Trophoblast cell (in vitro differentiated cells and primary cell): ENCODE results near the gene RUVBL2.
A peak's percentile ranks its signal among the peaks of the same experiment; 100 is the strongest.
"Not testable (repeated sequence)": the region's sequence is repeated elsewhere in the genome, so short reads cannot be mapped to it uniquely, and the experiment has no call there.

Experiments used
- DNase-seq, 2 donors: peaks; one replicate each; pipeline ENCODE4 v3.0.0-alpha.2; 2016
- H2AFZ ChIP-seq: 2 replicates; pipeline ENCODE4 v1.6.1; 2013; ENCODE audit warnings: low read length, moderate library complexity, mild to moderate bottlenecking; ENCODE audit not compliant: insufficient read depth, poor library complexity
- H2AK5ac ChIP-seq: 2 replicates; pipeline ENCODE4 v1.6.1; 2013; ENCODE audit warnings: mild to moderate bottlenecking, low read length
- H2BK120ac ChIP-seq: 2 replicates; pipeline ENCODE4 v1.6.1; 2013; ENCODE audit warnings: low read length, mild to moderate bottlenecking, moderate library complexity; ENCODE audit not compliant: insufficient read depth, poor library complexity
- H2BK12ac ChIP-seq: 2 replicates; pipeline ENCODE4 v1.6.1; 2013; ENCODE audit warnings: mild to moderate bottlenecking, low read length, moderate library complexity
- H2BK5ac ChIP-seq: 2 replicates; pipeline ENCODE4 v1.6.1; 2013; ENCODE audit warnings: low read length, low read depth, moderate library complexity, mild to moderate bottlenecking; ENCODE audit not compliant: poor library complexity
- H3K14ac ChIP-seq: 2 replicates; pipeline ENCODE4 v1.6.1; 2013; ENCODE audit warnings: mild to moderate bottlenecking, low read length
- H3K18ac ChIP-seq: 2 replicates; pipeline ENCODE4 v1.6.1; 2013; ENCODE audit warnings: mild to moderate bottlenecking, low read length
- H3K23ac ChIP-seq: 2 replicates; pipeline ENCODE4 v1.6.1; 2013; ENCODE audit warnings: low read length
- H3K27ac ChIP-seq: 2 replicates; pipeline ENCODE4 v1.5.1; 2013; ENCODE audit warnings: low read depth, mild to moderate bottlenecking, inconsistent platforms, low read length, moderate library complexity
- H3K27me3 ChIP-seq: 2 replicates; pipeline ENCODE4 v1.6.1; 2013; ENCODE audit warnings: inconsistent platforms, mild to moderate bottlenecking, low read length, moderate library complexity; ENCODE audit not compliant: insufficient read depth
- H3K36me3 ChIP-seq, 2 experiments: 1 replicate in 1 of 2; 2 replicates in 1 of 2; pipeline ENCODE4 v1.6.1; 2013; ENCODE audit warnings: low read length in 2 of 2, mild to moderate bottlenecking in 2 of 2, moderate library complexity in 1 of 2; ENCODE audit not compliant: insufficient read depth in 2 of 2, control insufficient read depth in 1 of 2
- H3K4ac ChIP-seq: 2 replicates; pipeline ENCODE4 v1.6.1; 2013; ENCODE audit warnings: low read depth, mild to moderate bottlenecking, low read length, moderate library complexity
- H3K4me1 ChIP-seq, 2 experiments: 1 replicate in 1 of 2; 2 replicates in 1 of 2; pipeline ENCODE4 v1.6.1; 2013; ENCODE audit warnings: low read length in 2 of 2, mild to moderate bottlenecking in 2 of 2, moderate library complexity in 1 of 2; ENCODE audit not compliant: insufficient read depth in 2 of 2, control insufficient read depth in 1 of 2
- H3K4me2 ChIP-seq: 2 replicates; pipeline ENCODE4 v1.6.1; 2013; ENCODE audit warnings: inconsistent platforms, mild to moderate bottlenecking, low read length, moderate library complexity
- H3K4me3 ChIP-seq: 2 replicates; pipeline ENCODE4 v1.5.1; 2013; ENCODE audit warnings: mild to moderate bottlenecking, low read depth, low read length, inconsistent platforms
- H3K79me1 ChIP-seq: one replicate; pipeline ENCODE4 v1.6.1; 2013; ENCODE audit warnings: low read length
- H3K79me2 ChIP-seq: 2 replicates; pipeline ENCODE4 v1.6.1; 2013; ENCODE audit warnings: low read length, mild to moderate bottlenecking; ENCODE audit not compliant: control insufficient read depth, insufficient read depth, poor library complexity
- H3K9ac ChIP-seq: 2 replicates; pipeline ENCODE4 v1.6.1; 2013; ENCODE audit warnings: mild to moderate bottlenecking, low read length
- H3K9me3 ChIP-seq: 2 replicates; pipeline ENCODE4 v1.6.1; 2013; ENCODE audit warnings: low read depth, mild to moderate bottlenecking, control low read depth, inconsistent platforms, low read length; ENCODE audit not compliant: insufficient read depth
- H4K12ac ChIP-seq: 2 replicates; pipeline ENCODE4 v1.6.1; 2013; ENCODE audit warnings: low read depth, mild to moderate bottlenecking, low read length, moderate library complexity
- H4K8ac ChIP-seq: 2 replicates; pipeline ENCODE4 v1.6.1; 2013; ENCODE audit warnings: low read depth, mild to moderate bottlenecking, low read length, moderate library complexity
- H4K91ac ChIP-seq: one replicate; pipeline ENCODE4 v1.6.1; 2013; ENCODE audit warnings: low read depth, mild to moderate bottlenecking, low read length, moderate library complexity
- WGBS: extraction: QIAGEN DNeasy Blood & Tissue Kit; methylation state at CpG from one replicate; pipeline ENCODE4 v1.1.7; 2013; ENCODE audit warnings: missing lambda C conversion rate; ENCODE audit not compliant: insufficient read length, insufficient coverage; ENCODE audit errors: extremely low coverage; 5-methylcytosine and 5-hydroxymethylcytosine counted together

RUVBL2 gene

GRCh38 chr19:49050376-49051033 is 56.8 kb downstream of the RUVBL2 start:
- WGBS, result no CpG with 5 or more reads among the region's 24 CpGs
- not testable (repeated sequence) for H3K23ac ChIP-seq, H3K4me2 ChIP-seq

GRCh38 chr19:49056101-49056901 is 62.6 kb downstream of the RUVBL2 start:
- WGBS, result no CpG with 5 or more reads among the region's 63 CpGs
- no peaks in the 10 kb centered on the region for H3K36me3 ChIP-seq
- peaks cover 5% of the 10 kb centered on the region for H3K27me3 ChIP-seq
- H3K4me3 ChIP-seq, result peak overlapping the region; percentile 53
- no peak overlapping the region for H4K12ac ChIP-seq
- no peak overlapping the region for H2BK12ac ChIP-seq
- peak overlapping the region; percentile 29 for H4K91ac ChIP-seq
- peaks cover 4% of the 10 kb centered on the region for H3K79me2 ChIP-seq
- H4K8ac ChIP-seq, result peak overlapping the region; percentile 46
- peaks cover 2 to 16% of the 10 kb centered on the region in 2 experiments for H3K4me1 ChIP-seq
- peak overlapping the region; percentile 31 for H3K4ac ChIP-seq
- peaks cover 16% of the 10 kb centered on the region for H3K79me1 ChIP-seq
- DNase-seq, result peak; percentile 17 to 58
- peaks cover 2% of the 10 kb centered on the region for H3K9me3 ChIP-seq
- H2AK5ac ChIP-seq, result no peak overlapping the region
- H2AFZ ChIP-seq, result peak overlapping the region; percentile 69
- H3K9ac ChIP-seq, result no peak overlapping the region
- H3K27ac ChIP-seq, result no peak overlapping the region
- peak overlapping the region; percentile 42 for H3K18ac ChIP-seq
- peak overlapping the region; percentile 75 for H3K4me2 ChIP-seq
- H3K23ac ChIP-seq, result no peak overlapping the region
- H2BK5ac ChIP-seq, result no peak overlapping the region
- H3K14ac ChIP-seq, result peak overlapping the region; percentile 11
- H2BK120ac ChIP-seq, result peak overlapping the region; percentile 26

More at GRCh38 chr19:49050376-49051033, 56.8 kb downstream of the RUVBL2 start:
- not testable (repeated sequence) for H3K79me1 ChIP-seq, H3K4me3 ChIP-seq, H3K79me2 ChIP-seq, H4K12ac ChIP-seq, H3K9me3 ChIP-seq, H3K4ac ChIP-seq, H3K36me3 ChIP-seq, H3K27ac ChIP-seq, H4K8ac ChIP-seq, H3K9ac ChIP-seq, H3K27me3 ChIP-seq, H3K4me1 ChIP-seq, DNase-seq, H2AFZ ChIP-seq, H2BK5ac ChIP-seq
- Histone ChIP-seq H3K14ac (peak overlapping the region; percentile 66), H2BK120ac (peak overlapping the region; percentile 31), H2AK5ac (peak overlapping the region; percentile 19), H4K91ac (peak overlapping the region; percentile 43), H3K18ac (peak overlapping the region; percentile 45), H2BK12ac (peak overlapping the region; percentile 71)

- Histone ChIP-seq H2AFZ (peak overlapping the region; percentile 4), H3K79me1 (peaks cover 16% of the 10 kb centered on the region), H4K91ac (peak overlapping the region; percentile 29), H3K4me1 (peaks cover 2 to 16% of the 10 kb centered on the region in 2 experiments), H4K8ac (peak overlapping the region; percentile 46), H3K4me2 (peak overlapping the region; percentile 75), H3K14ac (peak overlapping the region; percentile 11), H3K4me3 (peak overlapping the region; percentile 50)
- not testable (repeated sequence) for H3K23ac ChIP-seq, H3K18ac ChIP-seq, H3K36me3 ChIP-seq, H2BK120ac ChIP-seq, DNase-seq, H3K4ac ChIP-seq, H3K9me3 ChIP-seq, H3K79me2 ChIP-seq, H2AK5ac ChIP-seq, H3K27ac ChIP-seq, H2BK12ac ChIP-seq, H4K12ac ChIP-seq, H2BK5ac ChIP-seq, H3K27me3 ChIP-seq, H3K9ac ChIP-seq
- no CpG with 5 or more reads among the region's 34 CpGs for WGBS
Measured at GRCh38 chr19:49056902-49057596, 63.4 kb downstream of the RUVBL2 start.

DNA sequence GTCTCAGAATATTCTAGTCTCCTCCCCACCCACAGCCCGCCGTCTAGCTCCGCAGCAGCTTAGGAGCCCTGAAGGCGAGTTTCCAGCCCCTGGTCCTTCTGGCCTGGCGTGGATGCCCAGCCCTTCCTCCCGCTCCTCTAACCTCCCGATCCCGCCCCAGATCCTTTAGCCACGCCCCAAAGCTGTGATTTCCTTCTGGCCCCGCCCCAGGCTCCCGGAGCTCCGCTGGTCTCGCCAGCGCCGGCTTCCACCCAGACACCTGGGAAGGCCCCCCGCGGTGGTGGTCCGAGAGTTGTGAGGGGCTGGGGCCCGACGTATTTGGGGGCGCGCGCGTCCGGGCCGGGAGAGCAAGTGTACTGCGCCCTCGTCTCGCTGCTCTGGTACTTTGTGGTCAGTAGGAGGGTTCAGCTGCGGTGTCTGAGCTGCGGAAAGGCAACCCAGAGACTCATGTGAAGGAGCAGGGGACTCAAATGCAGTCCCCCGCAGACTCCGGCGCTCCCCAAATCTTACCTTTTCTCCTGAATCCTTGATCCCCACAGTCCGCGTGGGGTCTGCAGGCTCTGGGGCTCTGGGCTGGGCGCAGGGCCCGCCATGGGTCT is 64.0 kb downstream of the RUVBL2 start, which contains the start of gene CGB7:
TSS of gene CGB7 (minus strand) at position 114 of the 599 bp plus-strand sequence. CDS start 2,374 bp downstream, outside the sequence.
- WGBS, result no CpG with 5 or more reads among the region's 38 CpGs
- Histone ChIP-seq H2BK12ac (no peak within 1 kb of the TSS), H2BK5ac (no peak within 1 kb of the TSS), H3K27ac (no peak within 1 kb of the TSS), H3K23ac (no peak within 1 kb of the TSS), H3K27me3 (peaks cover 5% of the 10 kb centered on the region), H3K36me3 (peaks cover 0 to 2% of the 10 kb centered on the region in 2 experiments), H3K4me3 (peak within 1 kb of the TSS; percentile 62), H4K8ac (peak within 1 kb of the TSS; percentile 46), H3K79me2 (peaks cover 4% of the 10 kb centered on the region), H2BK120ac (no peak within 1 kb of the TSS), H3K4me1 (peaks cover 2 to 16% of the 10 kb centered on the region in 2 experiments), H3K4ac (no peak within 1 kb of the TSS), H4K12ac (no peak within 1 kb of the TSS), H2AFZ (peak within 1 kb of the TSS; percentile 4), H2AK5ac (no peak within 1 kb of the TSS), H3K9ac (no peak within 1 kb of the TSS), H3K4me2 (peak within 1 kb of the TSS; percentile 75), H3K79me1 (peaks cover 16% of the 10 kb centered on the region), H3K18ac (peak within 1 kb of the TSS; percentile 42), H3K14ac (peak within 1 kb of the TSS; percentile 11), H3K9me3 (peaks cover 2% of the 10 kb centered on the region), H4K91ac (peak within 1 kb of the TSS; percentile 29)
- DNase-seq, result peak in 1 of 2 donors; percentile 62
